ENCODE results near the gene HMCN2. TPM values are rescaled to one million over a fixed set of nuclear protein-coding genes. Genes with fewer than 3 reads are reported as not detected.

Gene HMCN2
- total RNA-seq, 1 experiment from 2014 or later = 8.6 TPM

- H2BK20ac ChIP-seq (ENCODE audit: low read depth, low read length, poor library complexity, severe bottlenecking) = no peak overlapping the region
- no peaks in the 10 kb centered on the region for H3K79me1 ChIP-seq (ENCODE audit: insufficient read depth, low read depth, low read length, poor library complexity, severe bottlenecking)
- no peak overlapping the region for H2BK15ac ChIP-seq (ENCODE audit: low read depth, low read length)
- no peaks in the 10 kb centered on the region for H3K4me1 ChIP-seq (ENCODE audit: insufficient read depth, low read length)
- H3K4me1 Mint-ChIP-seq = no peaks in the 10 kb centered on the region
- no peaks in the 10 kb centered on the region for H3K79me2 ChIP-seq (ENCODE audit: insufficient read depth, low read length)
- no peak overlapping the region for H2AK5ac ChIP-seq (ENCODE audit: insufficient read length, low read length)
- no peak overlapping the region for H2BK120ac ChIP-seq (ENCODE audit: low read depth, low read length, poor library complexity, severe bottlenecking)
- no peak overlapping the region for H3K4ac ChIP-seq (ENCODE audit: low read depth, low read length)
- no peak overlapping the region for H3K9ac ChIP-seq (ENCODE audit: extremely low read depth, insufficient read length, low read length)
- H4K91ac ChIP-seq (ENCODE audit: insufficient read length, low read depth, low read length) = no peak overlapping the region
- no peaks in the 10 kb centered on the region for H4K20me1 ChIP-seq (ENCODE audit: control insufficient read depth, insufficient read depth, insufficient read length)
- H3K56ac ChIP-seq (ENCODE audit: insufficient read length, low read depth, low read length) = no peak overlapping the region
- no peak overlapping the region for H3T11ph ChIP-seq (ENCODE audit: low read length)
- H3K23ac ChIP-seq (ENCODE audit: insufficient read length, low read depth, low read length) = no peak overlapping the region
- WGBS (ENCODE audit: extremely low coverage, insufficient read length, low lambda C conversion rate) = no CpG with 5 or more reads among the region's 5 CpGs
- H3K27me3 ChIP-seq (ENCODE audit: insufficient read depth, low read length) = no peaks in the 10 kb centered on the region
- H3K27ac Mint-ChIP-seq = no peak overlapping the region
- no peaks in the 10 kb centered on the region for H3K23me2 ChIP-seq (ENCODE audit: insufficient read length, low read depth, low read length, poor library complexity, severe bottlenecking)
- no peak overlapping the region for H3K18ac ChIP-seq (ENCODE audit: insufficient read length, low read depth, low read length)
- no peaks in the 10 kb centered on the region for H3K9me3 ChIP-seq (ENCODE audit: control insufficient read depth, low read depth, low read length)
- no peak for DNase-seq
- no peaks in the 10 kb centered on the region for H3K9me3 Mint-ChIP-seq
- H3K27ac ChIP-seq (ENCODE audit: insufficient read length, low read depth, low read length) = no peak overlapping the region
- no peak overlapping the region for H3K4me2 ChIP-seq (ENCODE audit: insufficient read depth, insufficient read length, low read length)
- no peak overlapping the region for H4K8ac ChIP-seq (replicated peaks; ENCODE audit: insufficient read length, low read depth, low read length)
- no peak overlapping the region for H4K5ac ChIP-seq (ENCODE audit: insufficient read length, low read depth, low read length)
- peaks cover 0 to 2% (median 0%) of the 10 kb centered on the region in 3 experiments; a peak in 2 of 7 replicates for H3K36me3 Mint-ChIP-seq (ENCODE audit: insufficient read depth in 1 of 3, low read depth in 3 of 3)
- H3K27me3 Mint-ChIP-seq (ENCODE audit: low read depth) = no peaks in the 10 kb centered on the region
- H3K14ac ChIP-seq (ENCODE audit: insufficient read depth, low read length) = no peak overlapping the region
- no peak overlapping the region for H3K4me3 Mint-ChIP-seq
- H2BK12ac ChIP-seq (ENCODE audit: insufficient read length, low read depth, low read length) = no peak overlapping the region
- no peak overlapping the region for H2BK5ac ChIP-seq (ENCODE audit: insufficient read length, low read length)
- TF ChIP-seq, protein P1, sequence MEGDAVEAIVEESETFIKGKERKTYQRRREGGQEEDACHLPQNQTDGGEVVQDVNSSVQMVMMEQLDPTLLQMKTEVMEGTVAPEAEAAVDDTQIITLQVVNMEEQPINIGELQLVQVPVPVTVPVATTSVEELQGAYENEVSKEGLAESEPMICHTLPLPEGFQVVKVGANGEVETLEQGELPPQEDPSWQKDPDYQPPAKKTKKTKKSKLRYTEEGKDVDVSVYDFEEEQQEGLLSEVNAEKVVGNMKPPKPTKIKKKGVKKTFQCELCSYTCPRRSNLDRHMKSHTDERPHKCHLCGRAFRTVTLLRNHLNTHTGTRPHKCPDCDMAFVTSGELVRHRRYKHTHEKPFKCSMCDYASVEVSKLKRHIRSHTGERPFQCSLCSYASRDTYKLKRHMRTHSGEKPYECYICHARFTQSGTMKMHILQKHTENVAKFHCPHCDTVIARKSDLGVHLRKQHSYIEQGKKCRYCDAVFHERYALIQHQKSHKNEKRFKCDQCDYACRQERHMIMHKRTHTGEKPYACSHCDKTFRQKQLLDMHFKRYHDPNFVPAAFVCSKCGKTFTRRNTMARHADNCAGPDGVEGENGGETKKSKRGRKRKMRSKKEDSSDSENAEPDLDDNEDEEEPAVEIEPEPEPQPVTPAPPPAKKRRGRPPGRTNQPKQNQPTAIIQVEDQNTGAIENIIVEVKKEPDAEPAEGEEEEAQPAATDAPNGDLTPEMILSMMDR (conservative IDR thresholded peaks at IDR 0.05) = no peak
- no peak overlapping the region for H2AFZ ChIP-seq (ENCODE audit: low read length)
Observed at GRCh38 chr9:130379649-130379970, 114.0 kb downstream of the HMCN2 start.

Measured in H9 (cell line).